Loucy (cell line): Measurements from ENCODE around the gene MS4A6A.

Experiments
- EZH2phosphoT487 ChIP-seq: fragments of 200-600 bp; IDR thresholded peaks from 2 replicates; pipeline ENCODE4 v1.6.1; 2018; ENCODE audit warnings: antibody characterized with exemption, mild to moderate bottlenecking, moderate library complexity, borderline replicate concordance
- TF ChIP-seq, protein P1 (sequence below): fragments of 200-600 bp; sonication (generic); conservative IDR thresholded peaks from 2 replicates; pipeline ENCODE4 v1.5.1; 2014; ENCODE audit warnings: mild to moderate bottlenecking, antibody characterized with exemption, low read length

- TF ChIP-seq, protein P1, sequence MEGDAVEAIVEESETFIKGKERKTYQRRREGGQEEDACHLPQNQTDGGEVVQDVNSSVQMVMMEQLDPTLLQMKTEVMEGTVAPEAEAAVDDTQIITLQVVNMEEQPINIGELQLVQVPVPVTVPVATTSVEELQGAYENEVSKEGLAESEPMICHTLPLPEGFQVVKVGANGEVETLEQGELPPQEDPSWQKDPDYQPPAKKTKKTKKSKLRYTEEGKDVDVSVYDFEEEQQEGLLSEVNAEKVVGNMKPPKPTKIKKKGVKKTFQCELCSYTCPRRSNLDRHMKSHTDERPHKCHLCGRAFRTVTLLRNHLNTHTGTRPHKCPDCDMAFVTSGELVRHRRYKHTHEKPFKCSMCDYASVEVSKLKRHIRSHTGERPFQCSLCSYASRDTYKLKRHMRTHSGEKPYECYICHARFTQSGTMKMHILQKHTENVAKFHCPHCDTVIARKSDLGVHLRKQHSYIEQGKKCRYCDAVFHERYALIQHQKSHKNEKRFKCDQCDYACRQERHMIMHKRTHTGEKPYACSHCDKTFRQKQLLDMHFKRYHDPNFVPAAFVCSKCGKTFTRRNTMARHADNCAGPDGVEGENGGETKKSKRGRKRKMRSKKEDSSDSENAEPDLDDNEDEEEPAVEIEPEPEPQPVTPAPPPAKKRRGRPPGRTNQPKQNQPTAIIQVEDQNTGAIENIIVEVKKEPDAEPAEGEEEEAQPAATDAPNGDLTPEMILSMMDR, result no peak
- no peak for TF ChIP-seq EZH2phosphoT487
These were observed at the start of gene MS4A6A for GRCh38 chr11:60182541-60183330.
